Fibroblast of villous mesenchyme (primary cell): ENCODE results near the gene TOP2A. TPM values are rescaled to one million over a fixed set of nuclear protein-coding genes. Genes with fewer than 3 reads are reported as not detected.

Experiments used
- DNase-seq: peaks from one replicate; pipeline ENCODE4 v3.0.0-alpha.2; 2010; ENCODE audit warnings: low read depth
- H3K4me3 ChIP-seq: 2 replicates; pipeline ENCODE4 v1.5.1; 2011; ENCODE audit warnings: low read depth, mild to moderate bottlenecking, low read length
- CTCF ChIP-seq: IDR thresholded peaks from 2 replicates; pipeline ENCODE4 v1.5.1; 2012; ENCODE audit warnings: low read depth, mild to moderate bottlenecking, low read length; ENCODE audit not compliant: insufficient read depth
- total RNA-seq: library from RNA; depleted of rRNA; stranded (reverse); fragments of >200 nt; gene quantifications from 2 replicates; pipeline ENCODE4 v1.2.3, GENCODE V29; 2012

Gene TOP2A
- 39.9 and 105 TPM in 2 replicates for total RNA-seq

- peak; percentile 100 for DNase-seq
- no peak for TF ChIP-seq CTCF
- peak within 1 kb of the TSS; percentile 81 for H3K4me3 ChIP-seq
These were observed at the start of gene TOP2A for GRCh38 chr17:40417609-40418427. Gene TOP2A, minus strand, starts transcription at chr17:40417896. Its CDS starts 105 bp downstream, at chr17:40417791.

GRCh38 chr17:40467281-40467867, 49.7 kb upstream of the TOP2A start:
- no peak for DNase-seq
- TF ChIP-seq CTCF: no peak
- H3K4me3 ChIP-seq: no peak overlapping the region

- no peak for DNase-seq
- H3K4me3 ChIP-seq: no peak overlapping the region
- no peak for TF ChIP-seq CTCF
These were observed 48.7 kb upstream of the TOP2A start for GRCh38 chr17:40466298-40466971.

- DNase-seq: no peak
- no peak overlapping the region for H3K4me3 ChIP-seq
- no peak for TF ChIP-seq CTCF
These were observed 46.7 kb upstream of the TOP2A start for GRCh38 chr17:40464392-40464855.

GRCh38 chr17:40463122-40463550, 45.4 kb upstream of the TOP2A start:
- no peak for TF ChIP-seq CTCF
- no peak overlapping the region for H3K4me3 ChIP-seq
- no peak for DNase-seq

- no peak overlapping the region for H3K4me3 ChIP-seq
- TF ChIP-seq CTCF: no peak
- no peak for DNase-seq
These were observed 44.8 kb upstream of the TOP2A start for GRCh38 chr17:40462343-40463121.
